Mesendoderm (in vitro differentiated cells): ENCODE data around the gene PFKFB1.

ENCODE experiments used
- DNase-seq: peaks from one replicate; pipeline ENCODE4 v3.0.0; 2013
- H2AK5ac ChIP-seq: 2 replicates; pipeline ENCODE4 v1.6.1; 2013; ENCODE audit warnings: low read length, inconsistent platforms
- H2BK120ac ChIP-seq: 2 replicates; pipeline ENCODE4 v1.6.1; 2013; ENCODE audit warnings: low read depth, mild to moderate bottlenecking, low read length, moderate library complexity, mixed read lengths
- H2BK15ac ChIP-seq: replicated peaks from 2 replicates; pipeline ENCODE4 v1.6.1; 2013; ENCODE audit warnings: low read depth, mild to moderate bottlenecking, moderate library complexity
- H2BK5ac ChIP-seq: 2 replicates; pipeline ENCODE4 v1.6.1; 2013; ENCODE audit warnings: low read length, inconsistent platforms
- H3K18ac ChIP-seq: 2 replicates; pipeline ENCODE4 v1.6.1; 2013; ENCODE audit warnings: mild to moderate bottlenecking, low read length, mixed read lengths
- H3K23ac ChIP-seq: one replicate; pipeline ENCODE4 v1.6.1; 2013; ENCODE audit warnings: low read length
- H3K27ac ChIP-seq: 2 replicates; pipeline ENCODE4 v1.5.1; 2013; ENCODE audit warnings: low read depth, mild to moderate bottlenecking, inconsistent platforms, low read length, moderate library complexity
- H3K27me3 ChIP-seq: 2 replicates; pipeline ENCODE4 v1.6.1; 2013; ENCODE audit warnings: low read length, control low read depth, mild to moderate bottlenecking, inconsistent platforms; ENCODE audit not compliant: insufficient read depth, poor library complexity
- H3K36me3 ChIP-seq: 2 replicates; pipeline ENCODE4 v1.6.1; 2013; ENCODE audit warnings: low read length, inconsistent platforms; ENCODE audit not compliant: control insufficient read depth, insufficient read depth
- H3K4ac ChIP-seq: one replicate; pipeline ENCODE4 v1.6.1; 2013; ENCODE audit warnings: low read depth, mild to moderate bottlenecking, low read length, moderate library complexity
- H3K4me1 ChIP-seq: 2 replicates; pipeline ENCODE4 v1.6.1; 2013; ENCODE audit warnings: low read depth, low read length, inconsistent platforms; ENCODE audit not compliant: control insufficient read depth
- H3K4me2 ChIP-seq: 2 replicates; pipeline ENCODE4 v1.6.1; 2013; ENCODE audit warnings: low read length
- H3K4me3 ChIP-seq: 2 replicates; pipeline ENCODE4 v1.5.1; 2013; ENCODE audit warnings: mild to moderate bottlenecking, low read length
- H3K56ac ChIP-seq: one replicate; pipeline ENCODE4 v1.6.1; 2013; ENCODE audit warnings: low read length
- H3K79me1 ChIP-seq: 2 replicates; pipeline ENCODE4 v1.6.1; 2013; ENCODE audit warnings: low read length, inconsistent platforms
- H3K79me2 ChIP-seq: 2 replicates; pipeline ENCODE4 v1.6.1; 2013; ENCODE audit warnings: mild to moderate bottlenecking, low read length; ENCODE audit not compliant: control insufficient read depth, insufficient read depth
- H3K9ac ChIP-seq: 2 replicates; pipeline ENCODE4 v1.6.1; 2013; ENCODE audit warnings: low read length, inconsistent platforms
- H4K5ac ChIP-seq: one replicate; pipeline ENCODE4 v1.6.1; 2013; ENCODE audit warnings: low read length
- H4K8ac ChIP-seq: one replicate; pipeline ENCODE4 v1.6.1; 2013; ENCODE audit warnings: low read depth, mild to moderate bottlenecking, control low read depth, low read length, moderate library complexity
- WGBS: extraction: QIAGEN DNeasy Blood & Tissue Kit; methylation state at CpG from one replicate; pipeline ENCODE4 v1.1.7; 2013; ENCODE audit warnings: low lambda C conversion rate, missing lambda C conversion rate; ENCODE audit not compliant: insufficient coverage; ENCODE audit errors: extremely low coverage; 5-methylcytosine and 5-hydroxymethylcytosine counted together

PFKFB1 gene

GRCh38 chrX:54964766-54965497 lies 29.1 kb downstream of the PFKFB1 start:
- Histone ChIP-seq H3K56ac (no peak overlapping the region), H3K36me3 (no peaks in the 10 kb centered on the region), H3K4ac (no peak overlapping the region), H3K79me1 (no peaks in the 10 kb centered on the region), H4K8ac (no peak overlapping the region), H3K4me2 (no peak overlapping the region), H2BK120ac (no peak overlapping the region), H2BK5ac (no peak overlapping the region), H3K9ac (no peak overlapping the region), H2AK5ac (no peak overlapping the region), H3K27me3 (no peaks in the 10 kb centered on the region), H3K79me2 (no peaks in the 10 kb centered on the region), H3K4me1 (no peaks in the 10 kb centered on the region), H3K27ac (no peak overlapping the region), H2BK15ac (no peak overlapping the region), H3K18ac (no peak overlapping the region), H4K5ac (no peak overlapping the region), H3K23ac (no peak overlapping the region), H3K4me3 (no peak overlapping the region)
- WGBS, result no CpG with 5 or more reads among the region's 4 CpGs
- DNase-seq, result no peak

- H3K56ac ChIP-seq, result no peak overlapping the region
- no peak overlapping the region for H3K4me3 ChIP-seq
- no peaks in the 10 kb centered on the region for H3K79me1 ChIP-seq
- H3K4ac ChIP-seq, result no peak overlapping the region
- H3K9ac ChIP-seq, result no peak overlapping the region
- no peak overlapping the region for H4K5ac ChIP-seq
- DNase-seq, result no peak
- no CpG with 5 or more reads among the region's 1 CpG for WGBS
- no peak overlapping the region for H3K23ac ChIP-seq
- no peak overlapping the region for H2BK5ac ChIP-seq
- no peaks in the 10 kb centered on the region for H3K27me3 ChIP-seq
- H3K36me3 ChIP-seq, result no peaks in the 10 kb centered on the region
- H3K27ac ChIP-seq, result no peak overlapping the region
- no peaks in the 10 kb centered on the region for H3K4me1 ChIP-seq
- no peak overlapping the region for H3K4me2 ChIP-seq
- H3K18ac ChIP-seq, result no peak overlapping the region
- no peak overlapping the region for H2BK15ac ChIP-seq
- H2BK120ac ChIP-seq, result no peak overlapping the region
- H2AK5ac ChIP-seq, result no peak overlapping the region
- no peaks in the 10 kb centered on the region for H3K79me2 ChIP-seq
- no peak overlapping the region for H4K8ac ChIP-seq
These were observed 32.2 kb downstream of the PFKFB1 start for GRCh38 chrX:54961750-54962149.

GRCh38 chrX:54950730-54951375 lies 43.1 kb downstream of the PFKFB1 start:
- H3K4me3 ChIP-seq, result no peak overlapping the region
- no peak overlapping the region for H4K8ac ChIP-seq
- WGBS, result no CpG with 5 or more reads among the region's 8 CpGs
- no peaks in the 10 kb centered on the region for H3K79me1 ChIP-seq
- H4K5ac ChIP-seq, result no peak overlapping the region
- H3K9ac ChIP-seq, result no peak overlapping the region
- no peak overlapping the region for H3K18ac ChIP-seq
- H3K23ac ChIP-seq, result no peak overlapping the region
- H3K4ac ChIP-seq, result no peak overlapping the region
- no peak overlapping the region for H2BK120ac ChIP-seq
- H3K27me3 ChIP-seq, result no peaks in the 10 kb centered on the region
- H3K4me1 ChIP-seq, result no peaks in the 10 kb centered on the region
- H2BK5ac ChIP-seq, result no peak overlapping the region
- H3K36me3 ChIP-seq, result no peaks in the 10 kb centered on the region
- DNase-seq, result no peak
- H3K56ac ChIP-seq, result no peak overlapping the region
- H3K79me2 ChIP-seq, result no peaks in the 10 kb centered on the region
- H3K27ac ChIP-seq, result no peak overlapping the region
- no peak overlapping the region for H2BK15ac ChIP-seq
- H3K4me2 ChIP-seq, result no peak overlapping the region
- no peak overlapping the region for H2AK5ac ChIP-seq

GRCh38 chrX:54945224-54945623 lies 48.8 kb downstream of the PFKFB1 start:
- Histone ChIP-seq H4K5ac (no peak overlapping the region), H3K56ac (no peak overlapping the region), H3K27me3 (no peaks in the 10 kb centered on the region), H2BK5ac (no peak overlapping the region), H3K4ac (no peak overlapping the region), H3K4me1 (no peaks in the 10 kb centered on the region), H3K23ac (no peak overlapping the region), H4K8ac (no peak overlapping the region), H3K79me1 (no peaks in the 10 kb centered on the region), H3K18ac (no peak overlapping the region), H3K4me2 (no peak overlapping the region), H2AK5ac (no peak overlapping the region), H3K79me2 (no peaks in the 10 kb centered on the region), H3K4me3 (no peak overlapping the region), H2BK15ac (no peak overlapping the region), H3K9ac (no peak overlapping the region), H3K27ac (no peak overlapping the region), H3K36me3 (no peaks in the 10 kb centered on the region), H2BK120ac (no peak overlapping the region)
- WGBS, result no CpG with 5 or more reads among the region's 6 CpGs
- DNase-seq, result no peak

GRCh38 chrX:54944816-54945215 lies 49.2 kb downstream of the PFKFB1 start:
- Histone ChIP-seq H3K18ac (no peak overlapping the region), H3K27me3 (no peaks in the 10 kb centered on the region), H2BK120ac (no peak overlapping the region), H4K8ac (no peak overlapping the region), H3K4me1 (no peaks in the 10 kb centered on the region), H2BK15ac (no peak overlapping the region), H3K36me3 (no peaks in the 10 kb centered on the region), H2AK5ac (no peak overlapping the region), H3K4ac (no peak overlapping the region), H3K9ac (no peak overlapping the region), H3K23ac (no peak overlapping the region), H3K79me2 (no peaks in the 10 kb centered on the region), H2BK5ac (no peak overlapping the region), H3K4me2 (no peak overlapping the region), H4K5ac (no peak overlapping the region), H3K4me3 (no peak overlapping the region), H3K27ac (no peak overlapping the region), H3K79me1 (no peaks in the 10 kb centered on the region), H3K56ac (no peak overlapping the region)
- DNase-seq, result no peak

GRCh38 chrX:54937416-54937815 lies 56.6 kb downstream of the PFKFB1 start:
- Histone ChIP-seq H2BK5ac (no peak overlapping the region), H3K36me3 (no peaks in the 10 kb centered on the region), H3K27me3 (no peaks in the 10 kb centered on the region), H4K5ac (no peak overlapping the region), H2BK120ac (no peak overlapping the region), H3K79me1 (no peaks in the 10 kb centered on the region), H2BK15ac (no peak overlapping the region), H3K56ac (no peak overlapping the region), H3K23ac (no peak overlapping the region), H3K18ac (no peak overlapping the region), H3K4me2 (no peak overlapping the region), H3K4ac (no peak overlapping the region), H3K79me2 (no peaks in the 10 kb centered on the region), H3K4me3 (no peak overlapping the region), H3K4me1 (no peaks in the 10 kb centered on the region), H3K9ac (no peak overlapping the region), H3K27ac (no peak overlapping the region), H2AK5ac (no peak overlapping the region), H4K8ac (no peak overlapping the region)
- no CpG with 5 or more reads among the region's 4 CpGs for WGBS
- no peak for DNase-seq
